Naive B cell (primary cell): ENCODE data around the gene CCDC33. TPM values are rescaled to one million over a fixed set of nuclear protein-coding genes. Genes with fewer than 3 reads are reported as not detected.

Experiments used
- ATAC-seq, 2 donors: fragments of 150-1000 bp; cut with Tn5 transposase; 2 replicates each; pipeline ENCODE4 v1.10.0; 2021; ENCODE audit warnings: low read depth in 2 of 2, mild to moderate bottlenecking in 2 of 2, moderate library complexity in 2 of 2
- DNase-seq: peaks from one replicate; pipeline ENCODE4 v3.0.0; 2022
- H3K27ac Mint-ChIP-seq, 6 donors: one replicate each; pipeline ENCODE4 v1.8.0; 2020 to 2022; ENCODE audit warnings: mild to moderate bottlenecking in 6 of 6, mixed read lengths in 6 of 6, moderate library complexity in 5 of 6, inconsistent platforms in 2 of 6
- H3K27me3 Mint-ChIP-seq, 3 donors: one replicate each; pipeline ENCODE4 v1.8.0; 2021 to 2022; ENCODE audit warnings: mixed read lengths in 3 of 3, mild to moderate bottlenecking in 1 of 3
- H3K36me3 Mint-ChIP-seq, 2 donors: one replicate each; pipeline ENCODE4 v1.8.0; 2020 to 2022; ENCODE audit warnings: mixed read lengths in 2 of 2, inconsistent platforms in 1 of 2, mild to moderate bottlenecking in 1 of 2
- H3K4me1 Mint-ChIP-seq, 3 donors: one replicate each; pipeline ENCODE4 v1.8.0; 2020 to 2022; ENCODE audit warnings: mixed read lengths in 3 of 3, inconsistent platforms in 1 of 3, mild to moderate bottlenecking in 1 of 3, moderate library complexity in 1 of 3
- H3K4me3 Mint-ChIP-seq, 8 donors: one replicate each; pipeline ENCODE4 v1.8.0; 2020 to 2022; ENCODE audit warnings: mild to moderate bottlenecking in 8 of 8, mixed read lengths in 8 of 8, moderate library complexity in 8 of 8, inconsistent platforms in 2 of 8
- H3K9me3 Mint-ChIP-seq, 7 donors: one replicate each; pipeline ENCODE4 v1.8.0; 2020 to 2022; ENCODE audit warnings: mixed read lengths in 7 of 7, mild to moderate bottlenecking in 5 of 7, inconsistent platforms in 2 of 7, moderate library complexity in 1 of 7
- polyA plus RNA-seq, 6 donors: library from polyadenylated mRNA; unstranded; fragments of 300-500 nt; fragmentation: Illumina TruSeq; gene quantifications; one replicate each; pipeline ENCODE4 v1.2.3, GENCODE V29; 2021; ENCODE audit warnings: low read depth in 6 of 6

CCDC33 gene
- polyA plus RNA-seq, 6 donors from 2014 or later = not detected

- no peak for ATAC-seq
- no peak for DNase-seq
- H3K4me1 Mint-ChIP-seq = peaks cover 0 to 1% (median 0%) of the 10 kb centered on the region in 3 donors
- H3K27ac Mint-ChIP-seq = no peak overlapping the region
- no peak overlapping the region for H3K4me3 Mint-ChIP-seq
- H3K27me3 Mint-ChIP-seq = peaks cover 27 to 74% (median 50%) of the 10 kb centered on the region in 3 donors
- H3K9me3 Mint-ChIP-seq = no peaks in the 10 kb centered on the region
- no peaks in the 10 kb centered on the region for H3K36me3 Mint-ChIP-seq
These were observed 8.0 kb upstream of the CCDC33 start for GRCh38 chr15:74227968-74228722.

- peaks cover 24 to 69% (median 44%) of the 10 kb centered on the region in 3 donors for H3K27me3 Mint-ChIP-seq
- DNase-seq (no peak), ATAC-seq (no peak)
- H3K27ac Mint-ChIP-seq = no peak overlapping the region
- no peaks in the 10 kb centered on the region for H3K36me3 Mint-ChIP-seq
- H3K4me1 Mint-ChIP-seq = peaks cover 0 to 1% (median 0%) of the 10 kb centered on the region in 3 donors
- H3K9me3 Mint-ChIP-seq = no peaks in the 10 kb centered on the region
- H3K4me3 Mint-ChIP-seq = no peak overlapping the region
These were observed 7.4 kb upstream of the CCDC33 start for GRCh38 chr15:74228723-74229081.

DNA sequence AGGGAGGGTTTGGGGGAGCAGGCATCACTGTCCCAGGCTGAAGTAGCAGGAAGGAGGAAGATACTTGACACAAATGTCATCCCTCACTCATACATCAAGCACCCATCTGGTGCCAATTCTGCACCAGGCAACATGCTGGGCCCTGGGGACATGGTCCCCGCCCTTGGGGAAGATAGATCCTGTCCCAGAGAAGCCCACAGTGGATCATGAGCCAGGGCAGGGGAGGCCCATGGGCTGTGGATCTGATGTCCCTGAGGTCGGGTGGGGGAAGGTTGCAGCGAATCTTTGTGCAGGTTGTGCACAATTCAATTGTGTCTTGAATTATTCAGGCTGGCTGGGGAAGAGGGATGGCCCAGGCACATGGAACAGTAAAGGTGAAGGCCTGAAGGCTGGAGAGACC is 6.4 kb upstream of the CCDC33 start:
- no peak for ATAC-seq
- Mint-ChIP-seq H3K27ac (no peak overlapping the region), H3K36me3 (no peaks in the 10 kb centered on the region), H3K27me3 (peaks cover 16 to 67% (median 41%) of the 10 kb centered on the region in 3 donors), H3K4me3 (no peak overlapping the region), H3K9me3 (no peaks in the 10 kb centered on the region), H3K4me1 (peaks cover 0 to 4% (median 2%) of the 10 kb centered on the region in 3 donors)
- DNase-seq = no peak

- Mint-ChIP-seq H3K27me3 (peaks cover 7 to 51% (median 24%) of the 10 kb centered on the region in 3 donors), H3K36me3 (no peaks in the 10 kb centered on the region), H3K9me3 (no peaks in the 10 kb centered on the region), H3K27ac (no peak overlapping the region), H3K4me1 (peaks cover 8 to 11% (median 9%) of the 10 kb centered on the region in 3 donors), H3K4me3 (no peak overlapping the region)
- DNase-seq = no peak
- no peak for ATAC-seq
These were observed 4.7 kb upstream of the CCDC33 start for GRCh38 chr15:74231475-74231874.

GRCh38 chr15:74233373-74233772 is 2.8 kb upstream of the CCDC33 start:
- no peaks in the 10 kb centered on the region for H3K36me3 Mint-ChIP-seq
- no peak overlapping the region for H3K27ac Mint-ChIP-seq
- ATAC-seq (no peak), DNase-seq (no peak)
- no peaks in the 10 kb centered on the region for H3K9me3 Mint-ChIP-seq
- no peak overlapping the region for H3K4me3 Mint-ChIP-seq
- peaks cover 8 to 10% (median 10%) of the 10 kb centered on the region in 3 donors for H3K4me1 Mint-ChIP-seq
- peaks cover 5 to 37% (median 18%) of the 10 kb centered on the region in 3 donors for H3K27me3 Mint-ChIP-seq

DNA sequence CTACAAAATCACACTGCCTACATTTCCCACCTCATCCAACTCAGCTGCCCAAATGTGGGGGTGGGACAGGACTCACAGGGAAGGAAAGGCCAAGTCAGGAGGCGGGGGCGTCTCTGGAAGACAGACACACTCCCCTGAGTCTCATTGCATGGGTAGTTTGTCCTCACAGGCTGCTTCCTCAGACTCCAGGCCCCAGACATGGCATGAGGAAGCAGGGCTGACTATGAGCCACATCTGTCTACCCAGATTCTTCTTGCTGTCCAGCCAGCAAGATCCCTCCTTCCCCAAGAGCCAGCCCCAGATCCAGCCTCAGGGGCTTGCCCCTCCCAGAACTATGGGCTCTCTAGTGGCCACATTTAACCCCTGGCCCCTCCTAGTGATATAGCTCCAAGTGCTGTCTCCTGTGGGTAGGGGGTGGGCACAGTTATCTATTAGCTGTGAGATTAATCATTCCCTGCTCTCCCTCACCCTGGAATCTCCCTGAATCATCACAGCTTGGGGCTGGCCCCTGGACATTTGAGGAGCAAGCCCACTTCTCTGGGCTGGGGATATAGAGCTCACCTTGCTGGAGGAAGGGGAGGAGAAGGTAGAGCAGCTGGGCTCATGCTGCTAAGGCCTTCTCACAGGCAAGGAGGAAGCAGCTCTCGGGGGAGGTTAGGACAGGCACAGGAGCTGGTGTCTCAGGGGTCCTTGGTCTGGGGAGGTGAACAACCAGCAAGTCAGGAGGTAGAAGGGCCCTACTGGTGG is 2.1 kb upstream of the CCDC33 start:
- Mint-ChIP-seq H3K27me3 (peaks cover 9 to 35% (median 18%) of the 10 kb centered on the region in 3 donors), H3K36me3 (no peaks in the 10 kb centered on the region), H3K27ac (peak overlapping the region in 1 of 6 donors; percentile 29), H3K4me3 (no peak overlapping the region), H3K4me1 (peaks cover 8 to 10% (median 10%) of the 10 kb centered on the region in 3 donors), H3K9me3 (no peaks in the 10 kb centered on the region)
- no peak for DNase-seq
- ATAC-seq = no peak

GRCh38 chr15:74234598-74234875 is 1.6 kb upstream of the CCDC33 start:
- Mint-ChIP-seq H3K36me3 (no peaks in the 10 kb centered on the region), H3K9me3 (no peaks in the 10 kb centered on the region), H3K4me1 (peaks cover 8 to 10% (median 10%) of the 10 kb centered on the region in 3 donors), H3K4me3 (no peak overlapping the region), H3K27me3 (peaks cover 8 to 32% (median 13%) of the 10 kb centered on the region in 3 donors), H3K27ac (peak overlapping the region in 1 of 6 donors; percentile 29)
- ATAC-seq = no peak
- DNase-seq = no peak

DNA sequence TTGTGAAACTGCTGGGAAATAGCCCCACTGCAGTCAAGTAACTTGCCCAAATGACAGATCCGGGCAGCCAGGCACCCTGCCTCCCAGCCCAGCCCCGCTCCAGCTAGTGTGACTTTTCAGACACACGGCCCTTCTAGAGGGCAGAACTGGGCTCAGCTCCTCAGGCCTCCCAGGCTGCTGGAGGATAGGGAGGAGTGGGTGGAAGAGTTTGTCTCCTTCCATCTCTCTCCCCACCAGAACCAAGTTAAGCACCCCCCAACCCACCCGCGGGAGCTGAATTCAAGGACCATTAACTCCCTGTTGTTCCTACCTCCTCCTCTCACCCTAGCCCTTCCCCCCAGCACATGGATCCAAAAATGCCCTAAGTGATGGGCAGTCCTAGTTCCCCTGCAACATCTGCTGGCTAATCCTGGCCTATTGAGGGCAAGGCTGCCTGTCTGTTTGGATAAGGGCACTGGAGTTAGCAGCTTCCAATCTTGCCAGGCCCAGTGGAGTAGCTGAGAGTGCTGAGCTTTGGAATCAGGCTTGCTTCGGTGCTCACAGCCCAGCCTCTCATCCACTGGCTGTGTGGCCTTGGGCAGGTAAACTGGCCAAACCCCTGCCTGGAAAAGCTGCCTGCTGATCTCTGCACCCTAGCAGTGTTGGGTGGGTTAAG is 3.1 kb downstream of the CCDC33 start:
- ATAC-seq (no peak), DNase-seq (no peak)
- Mint-ChIP-seq H3K9me3 (no peaks in the 10 kb centered on the region), H3K27ac (peak overlapping the region in 2 of 6 donors; percentile 15 to 32), H3K36me3 (no peaks in the 10 kb centered on the region), H3K4me1 (peaks cover 8 to 10% (median 9%) of the 10 kb centered on the region in 3 donors), H3K27me3 (peaks cover 25 to 32% (median 32%) of the 10 kb centered on the region in 3 donors), H3K4me3 (no peak overlapping the region)

DNA sequence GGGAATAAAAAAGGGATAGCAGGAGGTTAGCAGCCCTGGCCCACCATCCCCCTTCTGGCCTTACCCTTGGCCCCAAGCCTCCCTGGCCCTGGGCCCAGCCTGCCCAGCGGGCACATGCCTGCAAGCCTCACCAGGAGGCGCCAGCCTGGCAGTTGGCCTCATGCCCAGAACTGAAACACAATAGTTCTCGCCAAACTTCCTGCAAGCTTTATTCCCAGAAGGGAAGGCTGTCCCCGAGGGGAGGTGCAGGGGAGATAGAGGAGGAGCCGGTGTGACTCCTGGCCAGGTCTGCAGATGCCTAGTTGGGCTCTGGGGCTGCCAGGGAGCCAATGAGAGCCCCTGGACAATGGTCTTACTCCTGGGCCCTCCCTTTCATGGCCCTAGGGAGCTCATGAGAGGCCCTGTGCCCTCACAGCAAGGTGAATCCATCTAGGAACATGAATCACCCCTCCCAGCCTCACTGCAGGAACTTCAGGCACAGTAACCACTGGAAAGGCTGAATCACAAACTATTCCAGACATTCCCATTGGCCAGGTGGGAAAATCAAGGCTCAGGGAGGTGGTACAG is 4.0 kb downstream of the CCDC33 start:
- ATAC-seq = no peak

GRCh38 chr15:74240897-74241614 is 4.9 kb downstream of the CCDC33 start:
- peak overlapping the region in 1 of 8 donors; percentile 45 for H3K4me3 Mint-ChIP-seq
- H3K9me3 Mint-ChIP-seq = no peaks in the 10 kb centered on the region
- no peak for DNase-seq
- peaks cover 31 to 44% (median 41%) of the 10 kb centered on the region in 3 donors for H3K27me3 Mint-ChIP-seq
- H3K4me1 Mint-ChIP-seq = peaks cover 11 to 13% (median 11%) of the 10 kb centered on the region in 3 donors
- no peak for ATAC-seq
- H3K36me3 Mint-ChIP-seq = no peaks in the 10 kb centered on the region
- no peak overlapping the region for H3K27ac Mint-ChIP-seq

More for the DNA sequence above, 4.0 kb downstream of the CCDC33 start:
- Mint-ChIP-seq H3K27me3 (peaks cover 31 to 39% (median 37%) of the 10 kb centered on the region in 3 donors), H3K9me3 (no peaks in the 10 kb centered on the region), H3K27ac (no peak overlapping the region), H3K36me3 (no peaks in the 10 kb centered on the region), H3K4me3 (no peak overlapping the region), H3K4me1 (peaks cover 14 to 16% (median 14%) of the 10 kb centered on the region in 3 donors)
- DNase-seq = no peak

GRCh38 chr15:74242441-74243185 is 6.5 kb downstream of the CCDC33 start:
- Mint-ChIP-seq H3K4me3 (no peak overlapping the region), H3K27me3 (peaks cover 31 to 50% (median 47%) of the 10 kb centered on the region in 3 donors), H3K9me3 (no peaks in the 10 kb centered on the region), H3K27ac (peak overlapping the region in 1 of 6 donors; percentile 18), H3K36me3 (no peaks in the 10 kb centered on the region), H3K4me1 (peaks cover 6 to 9% (median 8%) of the 10 kb centered on the region in 3 donors)
- DNase-seq (no peak), ATAC-seq (no peak)

- H3K27me3 Mint-ChIP-seq = peaks cover 29 to 50% (median 47%) of the 10 kb centered on the region in 3 donors
These were observed 7.3 kb downstream of the CCDC33 start for GRCh38 chr15:74243431-74243830.

More at GRCh38 chr15:74243431-74243830, 7.3 kb downstream of the CCDC33 start:
- H3K27ac Mint-ChIP-seq = no peak overlapping the region
- no peaks in the 10 kb centered on the region for H3K36me3 Mint-ChIP-seq
- DNase-seq = no peak
- peaks cover 6 to 9% (median 8%) of the 10 kb centered on the region in 3 donors for H3K4me1 Mint-ChIP-seq
- no peak overlapping the region for H3K4me3 Mint-ChIP-seq
- no peak for ATAC-seq
- no peaks in the 10 kb centered on the region for H3K9me3 Mint-ChIP-seq
